ENCODE results near the gene FBXW7.

Gene FBXW7

GRCh38 chr4:152471251-152471792 is 64.6 kb downstream of the FBXW7 start:
- DNase-seq (ENCODE audit: low read depth), result no peak

- DNase-seq (ENCODE audit: low read depth), result no peak
These were observed 67.5 kb downstream of the FBXW7 start for GRCh38 chr4:152468408-152468807.

- no peak for DNase-seq (ENCODE audit: low read depth)
These were observed 68.8 kb downstream of the FBXW7 start for GRCh38 chr4:152467101-152467500.

GRCh38 chr4:152464030-152464823 is 71.7 kb downstream of the FBXW7 start:
- DNase-seq (ENCODE audit: low read depth), result no peak

- DNase-seq (ENCODE audit: low read depth), result no peak
These were observed 72.3 kb downstream of the FBXW7 start for GRCh38 chr4:152463562-152463961.

- DNase-seq (ENCODE audit: low read depth), result no peak
These were observed 73.2 kb downstream of the FBXW7 start for GRCh38 chr4:152462695-152463094.

- no peak for DNase-seq (ENCODE audit: low read depth)
These were observed 73.8 kb downstream of the FBXW7 start for GRCh38 chr4:152462047-152462446.

- DNase-seq (ENCODE audit: low read depth), result no peak
These were observed 75.4 kb downstream of the FBXW7 start for GRCh38 chr4:152460488-152460887.

GRCh38 chr4:152459326-152459725 is 76.6 kb downstream of the FBXW7 start:
- no peak for DNase-seq (ENCODE audit: low read depth)

GRCh38 chr4:152458801-152459302 is 77.0 kb downstream of the FBXW7 start:
- DNase-seq (ENCODE audit: low read depth), result no peak

- DNase-seq (ENCODE audit: low read depth), result no peak
These were observed 79.3 kb downstream of the FBXW7 start for GRCh38 chr4:152456609-152457008.

- DNase-seq (ENCODE audit: low read depth), result no peak
These were observed 80.6 kb downstream of the FBXW7 start for GRCh38 chr4:152455311-152455710.

- no peak for DNase-seq (ENCODE audit: low read depth)
These were observed 81.4 kb downstream of the FBXW7 start for GRCh38 chr4:152454398-152455011.

- no peak for DNase-seq (ENCODE audit: low read depth)
These were observed 84.4 kb downstream of the FBXW7 start for GRCh38 chr4:152451496-152451895.

- no peak for DNase-seq (ENCODE audit: low read depth)
These were observed 87.0 kb downstream of the FBXW7 start for GRCh38 chr4:152448854-152449253.

- no peak for DNase-seq (ENCODE audit: low read depth)
These were observed 87.7 kb downstream of the FBXW7 start for GRCh38 chr4:152448038-152448707.

GRCh38 chr4:152443859-152444258 is 92.0 kb downstream of the FBXW7 start:
- no peak for DNase-seq (ENCODE audit: low read depth)

GRCh38 chr4:152437561-152437960 is 98.3 kb downstream of the FBXW7 start:
- no peak for DNase-seq (ENCODE audit: low read depth)

GRCh38 chr4:152436384-152436783 is 99.5 kb downstream of the FBXW7 start:
- no peak for DNase-seq (ENCODE audit: low read depth)

- no peak for DNase-seq (ENCODE audit: low read depth)
These were observed 101.9 kb downstream of the FBXW7 start for GRCh38 chr4:152434011-152434410.

GRCh38 chr4:152431784-152432183 is 104.1 kb downstream of the FBXW7 start:
- no peak for DNase-seq (ENCODE audit: low read depth)

- DNase-seq (ENCODE audit: low read depth), result no peak
These were observed 104.6 kb downstream of the FBXW7 start for GRCh38 chr4:152431291-152431690.

- no peak for DNase-seq (ENCODE audit: low read depth)
These were observed 105.4 kb downstream of the FBXW7 start for GRCh38 chr4:152430507-152430906.

Data from stimulated activated CD8-positive, alpha-beta memory T cell treated with anti-CD3 and anti-CD28 coated beads, Interleukin-12 subunit alpha, Interleukin-12 subunit beta, amount 100 ng/mL, for 1 hour (primary cell).